Dendritic cell treated with granulocyte-macrophage colony-stimulating factor and Interleukin-4, amounts not matched to agents 40 ng/mL and 50 ng/mL, for 4 days (primary cell): Measurements from ENCODE around the gene CAPN2.

ENCODE experiments used
- H3K27ac Mint-ChIP-seq: one replicate; pipeline ENCODE4 v1.8.0; 2022; ENCODE audit warnings: mild to moderate bottlenecking, mixed read lengths
- H3K27me3 Mint-ChIP-seq: one replicate; pipeline ENCODE4 v1.8.0; 2022; ENCODE audit warnings: mild to moderate bottlenecking, mixed read lengths
- H3K36me3 Mint-ChIP-seq: one replicate; pipeline ENCODE4 v1.8.0; 2022; ENCODE audit warnings: low read depth, mixed read lengths
- H3K4me1 Mint-ChIP-seq: one replicate; pipeline ENCODE4 v1.8.0; 2022; ENCODE audit warnings: low read depth, mixed read lengths
- H3K4me3 Mint-ChIP-seq: one replicate; pipeline ENCODE4 v1.8.0; 2022; ENCODE audit warnings: mild to moderate bottlenecking, moderate library complexity, mixed read lengths
- H3K9me3 Mint-ChIP-seq: one replicate; pipeline ENCODE4 v1.8.0; 2022; ENCODE audit warnings: mixed read lengths
- intact Hi-C: fragments of 100-400 bp; cut with micrococcal nuclease; formaldehyde crosslinking; loops from one replicate; pipeline ENCODE4 v1.15.0; 2022

The CAPN2 gene

GRCh38 chr1:223745731-223746130 lies 33.4 kb downstream of the CAPN2 start:
- Mint-ChIP-seq H3K9me3 (no peaks in the 10 kb centered on the region), H3K27me3 (no peaks in the 10 kb centered on the region), H3K4me3 (no peak overlapping the region), H3K27ac (no peak overlapping the region), H3K4me1 (peaks cover 30% of the 10 kb centered on the region), H3K36me3 (peaks cover 88% of the 10 kb centered on the region)
- intact Hi-C loops, result no loop called here

DNA sequence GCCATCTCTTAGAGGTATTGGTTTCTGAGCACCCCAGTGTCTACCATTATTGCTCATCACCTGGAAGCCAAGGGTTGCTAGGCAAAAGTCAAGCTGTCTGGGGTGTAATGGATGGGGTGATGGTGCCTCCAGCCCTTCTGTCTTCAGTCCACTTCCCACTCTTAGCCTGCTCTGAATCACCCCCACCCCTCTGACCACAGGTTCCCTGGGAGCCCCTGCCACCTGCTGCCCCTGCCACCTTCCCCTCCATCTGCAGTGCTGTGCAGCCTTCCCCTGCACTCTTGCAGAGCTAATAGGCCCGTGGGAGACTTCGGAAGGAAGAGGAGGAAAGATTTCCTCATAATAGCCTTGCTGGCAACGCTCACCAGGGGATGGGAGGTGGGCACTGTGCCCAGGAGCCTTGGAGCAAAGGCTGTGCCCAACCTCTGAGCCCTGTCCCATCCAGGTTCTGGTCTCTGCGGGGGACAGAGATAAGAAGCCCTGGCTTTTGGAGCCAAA lies 35.5 kb downstream of the CAPN2 start:
- Mint-ChIP-seq H3K9me3 (no peaks in the 10 kb centered on the region), H3K4me1 (peaks cover 27% of the 10 kb centered on the region), H3K27ac (no peak overlapping the region), H3K4me3 (no peak overlapping the region), H3K27me3 (no peaks in the 10 kb centered on the region), H3K36me3 (peaks cover 98% of the 10 kb centered on the region)
- intact Hi-C loops, result no loop called here

DNA sequence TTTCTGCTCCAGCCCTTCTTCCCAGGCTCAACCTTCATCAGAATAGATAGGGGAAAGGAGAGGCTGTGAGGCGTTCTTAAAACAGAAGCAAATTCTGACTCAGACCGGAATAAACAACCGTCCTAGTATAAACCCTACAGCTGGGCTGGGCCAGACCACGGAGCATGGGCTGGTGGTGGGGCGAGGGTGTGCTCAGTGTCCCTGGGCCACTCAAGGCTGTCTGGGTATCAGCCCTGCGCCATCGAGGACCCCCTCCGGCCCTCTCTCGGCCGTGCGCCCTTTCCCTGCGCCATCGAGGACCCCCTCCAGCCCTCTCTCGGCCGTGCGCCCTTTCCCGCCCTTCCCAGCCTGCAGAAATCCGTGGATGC lies 36.0 kb downstream of the CAPN2 start:
- Mint-ChIP-seq H3K27me3 (no peaks in the 10 kb centered on the region), H3K36me3 (peaks cover 98% of the 10 kb centered on the region), H3K4me3 (peak overlapping the region; percentile 70), H3K27ac (peak overlapping the region; percentile 66), H3K9me3 (no peaks in the 10 kb centered on the region), H3K4me1 (peaks cover 22% of the 10 kb centered on the region)
- intact Hi-C loops, result no loop called here

DNA sequence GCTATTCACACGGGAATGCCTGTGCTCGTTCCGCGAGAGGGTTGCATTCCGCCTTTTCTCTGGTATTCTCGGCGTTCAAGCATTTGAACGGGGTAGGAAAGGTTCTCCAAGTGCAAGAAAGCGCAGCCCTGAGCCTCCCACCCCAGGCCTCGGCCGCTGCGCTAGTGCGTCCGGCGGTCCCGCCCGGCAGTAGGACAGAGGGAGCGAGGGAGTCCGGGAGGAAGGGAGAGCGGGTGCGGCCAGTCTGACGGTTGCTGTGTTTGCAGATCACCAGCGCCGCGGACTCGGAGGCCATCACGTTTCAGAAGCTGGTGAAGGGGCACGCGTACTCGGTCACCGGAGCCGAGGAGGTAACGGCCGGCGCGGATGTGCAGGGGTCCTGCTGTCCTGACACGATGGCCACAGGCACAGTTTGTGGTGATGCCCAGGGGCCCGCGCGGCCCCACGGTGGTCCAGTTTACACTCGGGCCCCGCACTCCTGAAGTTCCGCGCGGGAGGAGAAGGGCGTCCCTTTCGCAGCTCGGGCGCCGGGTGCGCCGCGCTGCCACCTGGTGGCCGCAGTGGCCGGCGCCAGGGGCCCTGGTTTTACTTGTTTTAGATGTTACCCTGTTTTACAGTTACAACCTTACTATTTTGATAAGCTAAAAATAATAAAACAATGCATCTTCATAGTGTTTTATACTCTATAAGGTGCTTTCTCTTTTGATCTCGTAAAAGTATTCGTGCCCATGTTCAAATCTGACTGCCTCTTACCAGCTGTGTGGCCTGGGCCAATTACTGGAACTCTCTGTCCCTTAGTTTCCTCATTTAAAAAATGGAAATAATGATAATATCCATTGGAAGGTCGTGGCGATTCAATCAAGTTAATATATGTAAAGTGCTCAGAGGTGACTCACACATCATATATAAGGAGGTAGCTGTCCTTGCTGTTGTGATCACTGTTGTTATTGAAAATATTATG lies 36.7 kb downstream of the CAPN2 start:
- Mint-ChIP-seq H3K27ac (peak overlapping the region; percentile 66), H3K9me3 (no peaks in the 10 kb centered on the region), H3K27me3 (no peaks in the 10 kb centered on the region), H3K36me3 (peaks cover 98% of the 10 kb centered on the region), H3K4me3 (peak overlapping the region; percentile 70), H3K4me1 (peaks cover 22% of the 10 kb centered on the region)
- intact Hi-C loops, result loop anchor here (1.0 kb wide), 2 partner anchors 36 to 51 kb away; no protein-coding TSS in a partner anchor

GRCh38 chr1:223750730-223751570 lies 38.6 kb downstream of the CAPN2 start:
- no peak overlapping the region for H3K4me3 Mint-ChIP-seq
- peaks cover 22% of the 10 kb centered on the region for H3K4me1 Mint-ChIP-seq
- no peak overlapping the region for H3K27ac Mint-ChIP-seq
- intact Hi-C loops, result no loop called here
- H3K9me3 Mint-ChIP-seq, result no peaks in the 10 kb centered on the region
- no peaks in the 10 kb centered on the region for H3K27me3 Mint-ChIP-seq
- H3K36me3 Mint-ChIP-seq, result peaks cover 96% of the 10 kb centered on the region

DNA sequence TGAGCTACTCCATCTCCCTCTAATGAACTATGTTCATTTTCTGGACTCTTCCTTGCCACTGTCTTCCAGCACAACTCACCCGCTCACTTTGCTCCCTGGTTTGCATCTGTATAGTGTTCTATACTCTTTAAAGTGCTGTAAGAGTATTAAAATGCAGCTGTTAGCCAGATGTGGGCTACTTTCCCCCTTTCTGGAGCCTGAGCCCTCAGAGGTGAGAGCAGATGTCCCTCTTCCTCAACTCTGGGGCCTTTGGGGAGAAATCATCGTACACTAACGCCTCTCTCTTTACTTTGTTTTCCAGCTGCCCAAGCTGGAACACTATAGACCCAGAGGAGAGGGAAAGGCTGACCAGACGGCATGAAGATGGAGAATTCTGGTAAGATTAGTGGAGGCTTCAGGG lies 39.4 kb downstream of the CAPN2 start:
- intact Hi-C loops, result no loop called here
- H3K36me3 Mint-ChIP-seq, result peaks cover 96% of the 10 kb centered on the region
- no peak overlapping the region for H3K4me3 Mint-ChIP-seq
- no peaks in the 10 kb centered on the region for H3K27me3 Mint-ChIP-seq
- H3K27ac Mint-ChIP-seq, result no peak overlapping the region
- peaks cover 22% of the 10 kb centered on the region for H3K4me1 Mint-ChIP-seq
- H3K9me3 Mint-ChIP-seq, result no peaks in the 10 kb centered on the region

DNA sequence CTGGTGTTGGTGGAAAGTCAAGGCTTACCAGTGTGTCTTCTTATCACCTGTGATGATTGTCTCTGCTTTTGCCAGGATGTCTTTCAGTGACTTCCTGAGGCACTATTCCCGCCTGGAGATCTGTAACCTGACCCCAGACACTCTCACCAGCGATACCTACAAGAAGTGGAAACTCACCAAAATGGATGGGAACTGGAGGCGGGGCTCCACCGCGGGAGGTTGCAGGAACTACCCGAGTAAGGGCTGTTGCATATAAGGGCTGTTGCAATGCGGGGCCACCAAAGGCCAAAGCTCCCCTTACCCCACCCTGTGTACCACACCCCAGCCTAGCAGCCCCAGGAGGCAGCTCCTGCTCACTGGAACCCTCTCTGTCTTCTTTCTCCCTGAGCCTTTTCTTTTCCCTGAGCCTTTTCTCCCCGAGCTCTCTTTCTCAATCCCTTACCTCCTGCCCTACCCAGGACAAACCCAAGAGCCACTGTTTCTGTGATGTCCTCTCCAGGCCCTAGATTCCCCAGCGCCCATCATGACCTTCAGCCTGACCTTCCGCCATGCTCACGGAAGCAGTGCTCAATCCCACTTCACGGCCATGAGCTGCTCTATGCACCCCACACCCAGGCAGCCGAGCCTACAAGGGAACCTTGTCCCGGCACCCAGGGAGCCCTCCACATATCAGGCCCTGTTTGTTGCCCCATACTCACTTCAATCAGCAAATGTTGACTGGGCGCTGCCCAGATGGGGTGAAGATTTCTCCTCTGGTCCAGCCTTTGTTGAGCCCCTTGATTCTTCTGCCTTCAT lies 40.6 kb downstream of the CAPN2 start:
- no peaks in the 10 kb centered on the region for H3K9me3 Mint-ChIP-seq
- peaks cover 96% of the 10 kb centered on the region for H3K36me3 Mint-ChIP-seq
- H3K4me1 Mint-ChIP-seq, result peaks cover 11% of the 10 kb centered on the region
- no peaks in the 10 kb centered on the region for H3K27me3 Mint-ChIP-seq
- no peak overlapping the region for H3K4me3 Mint-ChIP-seq
- intact Hi-C loops, result no loop called here
- no peak overlapping the region for H3K27ac Mint-ChIP-seq

DNA sequence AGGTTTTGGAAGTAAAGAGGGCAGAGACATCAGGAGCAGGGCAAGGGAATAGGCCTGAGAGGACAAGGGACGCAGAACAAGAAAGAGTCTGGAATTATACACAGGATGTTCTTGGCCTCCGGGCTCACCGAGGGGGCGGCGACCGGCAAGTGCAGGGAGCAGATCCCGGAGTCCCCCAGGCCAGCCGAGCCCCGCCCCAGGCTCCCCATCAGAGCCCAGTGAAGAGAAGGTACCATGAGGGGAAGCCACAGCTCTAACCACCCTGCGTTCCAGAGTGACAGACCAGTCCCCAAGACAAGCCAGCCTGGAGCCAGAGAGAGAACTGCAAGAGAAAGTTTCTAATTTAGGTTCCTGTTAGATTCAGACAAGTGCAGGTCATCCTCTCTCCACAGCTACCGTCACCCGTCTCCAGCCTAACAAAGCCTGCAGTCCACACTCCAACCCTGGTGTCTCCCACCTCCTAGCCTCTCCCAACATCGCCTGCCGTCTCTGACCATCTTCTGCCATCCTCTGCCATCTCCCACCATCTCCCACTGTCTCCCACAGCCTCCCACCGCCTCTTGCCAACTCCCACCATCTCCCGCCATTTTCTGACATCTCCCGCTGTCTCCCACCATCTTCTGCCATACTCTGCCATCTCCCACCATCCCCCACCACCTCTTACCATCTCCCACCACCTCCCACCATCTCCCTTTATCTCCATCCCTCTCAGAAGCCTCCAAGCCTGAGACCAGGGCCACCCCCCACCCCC lies 42.5 kb downstream of the CAPN2 start:
- intact Hi-C loops, result no loop called here
- Mint-ChIP-seq H3K27me3 (no peaks in the 10 kb centered on the region), H3K36me3 (peaks cover 98% of the 10 kb centered on the region), H3K27ac (no peak overlapping the region), H3K4me3 (no peak overlapping the region), H3K9me3 (no peaks in the 10 kb centered on the region), H3K4me1 (no peaks in the 10 kb centered on the region)

GRCh38 chr1:223755432-223755792 lies 43.1 kb downstream of the CAPN2 start:
- Mint-ChIP-seq H3K4me3 (no peak overlapping the region), H3K9me3 (no peaks in the 10 kb centered on the region), H3K27me3 (no peaks in the 10 kb centered on the region), H3K4me1 (no peaks in the 10 kb centered on the region), H3K27ac (no peak overlapping the region), H3K36me3 (peaks cover 98% of the 10 kb centered on the region)
- intact Hi-C loops, result no loop called here

GRCh38 chr1:223755992-223756775 lies 43.8 kb downstream of the CAPN2 start:
- intact Hi-C loops, result no loop called here
- H3K36me3 Mint-ChIP-seq, result peaks cover 98% of the 10 kb centered on the region
- no peak overlapping the region for H3K27ac Mint-ChIP-seq
- no peaks in the 10 kb centered on the region for H3K27me3 Mint-ChIP-seq
- no peaks in the 10 kb centered on the region for H3K4me1 Mint-ChIP-seq
- H3K4me3 Mint-ChIP-seq, result no peak overlapping the region
- H3K9me3 Mint-ChIP-seq, result no peaks in the 10 kb centered on the region

DNA sequence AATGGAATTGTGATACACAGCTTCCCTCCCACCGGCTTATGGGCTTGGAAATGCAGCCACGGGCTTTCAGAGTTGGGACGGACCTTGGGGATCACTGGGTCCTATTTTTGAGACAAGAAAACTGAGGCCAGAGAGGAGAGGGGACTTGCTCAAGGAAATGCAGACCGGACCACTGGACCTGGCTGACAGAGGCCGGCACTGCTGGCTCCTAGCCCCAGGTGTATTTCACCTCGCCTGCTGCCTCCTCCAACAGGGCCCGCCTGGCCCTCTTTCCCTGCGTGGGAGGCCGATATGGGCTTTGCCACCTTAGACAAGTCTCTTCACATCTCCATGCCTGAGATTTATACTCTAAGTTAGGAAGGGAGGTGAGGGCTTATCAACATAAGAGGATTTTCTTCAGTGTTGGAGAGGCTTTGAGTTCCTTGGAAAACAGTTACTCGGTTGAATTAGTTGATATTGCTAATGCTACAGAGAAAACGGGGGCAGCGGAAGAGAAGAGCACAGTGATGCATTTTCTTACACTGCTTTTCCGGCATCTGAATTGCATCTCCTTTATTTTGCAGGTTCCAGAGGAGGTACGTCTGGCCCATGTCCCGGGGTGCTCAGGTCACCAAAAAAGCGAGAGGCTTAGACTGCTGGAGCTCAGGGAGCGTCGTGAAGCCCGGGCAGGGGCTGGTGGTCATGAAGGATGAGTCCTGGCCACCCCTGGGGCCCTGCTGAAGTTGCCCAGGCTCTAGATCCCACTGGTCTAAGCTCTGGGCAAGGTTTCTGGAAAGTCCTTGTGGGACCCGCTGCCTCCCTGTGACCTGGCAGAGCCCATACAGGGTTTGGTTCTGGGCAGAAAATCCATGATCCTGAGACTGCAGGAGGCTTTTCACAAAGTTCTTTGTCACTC lies 44.7 kb downstream of the CAPN2 start:
- Mint-ChIP-seq H3K27ac (no peak overlapping the region), H3K4me3 (no peak overlapping the region), H3K36me3 (peaks cover 98% of the 10 kb centered on the region), H3K27me3 (no peaks in the 10 kb centered on the region), H3K9me3 (no peaks in the 10 kb centered on the region), H3K4me1 (no peaks in the 10 kb centered on the region)
- intact Hi-C loops, result no loop called here

- Mint-ChIP-seq H3K27me3 (no peaks in the 10 kb centered on the region), H3K4me3 (no peak overlapping the region), H3K4me1 (no peaks in the 10 kb centered on the region), H3K9me3 (no peaks in the 10 kb centered on the region), H3K27ac (no peak overlapping the region), H3K36me3 (peaks cover 98% of the 10 kb centered on the region)
- intact Hi-C loops, result no loop called here
Measured at GRCh38 chr1:223758734-223759133, 46.4 kb downstream of the CAPN2 start.
